Astrocyte (in vitro differentiated cells and primary cell): ENCODE measurements around the gene RAB11FIP5. TPM values are rescaled to one million over a fixed set of nuclear protein-coding genes. Genes with fewer than 3 reads are reported as not detected.

ENCODE experiments used
- DNase-seq: peaks from one replicate; pipeline ENCODE4 v3.0.0-alpha.2; 2010; ENCODE audit warnings: low read depth
- FAIRE-seq: peaks from 2 replicates; lab custom pipeline; 2011; peaks lifted over from hg19 to GRCh38; lab: Jason Lieb, UNC
- H2AFZ ChIP-seq: 2 replicates; pipeline ENCODE4 v1.6.0; 2012; ENCODE audit warnings: low read depth, low read length, inconsistent platforms
- H3K27ac ChIP-seq: 2 replicates; pipeline ENCODE4 v1.5.1; 2011; ENCODE audit warnings: low read depth, low read length, inconsistent platforms
- H3K27me3 ChIP-seq: 2 replicates; pipeline ENCODE4 v1.6.0; 2011; ENCODE audit warnings: low read length, inconsistent platforms; ENCODE audit not compliant: insufficient read depth
- H3K36me3 ChIP-seq: 2 replicates; pipeline ENCODE4 v1.5.1; 2011; ENCODE audit warnings: low read length, inconsistent platforms; ENCODE audit not compliant: insufficient read depth
- H3K4me1 ChIP-seq: 2 replicates; pipeline ENCODE4 v1.5.1; 2011; ENCODE audit warnings: low read length, inconsistent platforms; ENCODE audit not compliant: insufficient read depth
- H3K4me2 ChIP-seq: 2 replicates; pipeline ENCODE4 v1.6.0; 2012; ENCODE audit warnings: low read length, inconsistent platforms
- H3K4me3 ChIP-seq: 2 replicates; pipeline ENCODE4 v1.5.1; 2011; ENCODE audit warnings: low read depth, mild to moderate bottlenecking, low read length, inconsistent platforms; ENCODE audit not compliant: insufficient read depth
- H3K79me2 ChIP-seq: 2 replicates; pipeline ENCODE4 v1.6.0; 2012; ENCODE audit warnings: mild to moderate bottlenecking, low read length, inconsistent platforms; ENCODE audit not compliant: insufficient read depth
- H3K9ac ChIP-seq: 2 replicates; pipeline ENCODE4 v1.6.0; 2012; ENCODE audit warnings: mild to moderate bottlenecking, low read length, inconsistent platforms
- H3K9me3 ChIP-seq: 2 replicates; pipeline ENCODE4 v1.5.1; 2012; ENCODE audit warnings: low read depth, mild to moderate bottlenecking, low read length, inconsistent platforms; ENCODE audit not compliant: insufficient read depth
- H4K20me1 ChIP-seq: 2 replicates; pipeline ENCODE4 v1.6.0; 2012; ENCODE audit warnings: low read length, inconsistent platforms; ENCODE audit not compliant: insufficient read depth
- H3K27ac Mint-ChIP-seq: one replicate; pipeline ENCODE4 v1.8.0; 2021; ENCODE audit warnings: mild to moderate bottlenecking, mixed read lengths; ENCODE audit not compliant: unreplicated experiment
- H3K27me3 Mint-ChIP-seq: one replicate; pipeline ENCODE4 v1.8.0; 2021; ENCODE audit warnings: low read depth, mixed read lengths; ENCODE audit not compliant: unreplicated experiment
- H3K36me3 Mint-ChIP-seq: one replicate; pipeline ENCODE4 v1.8.0; 2021; ENCODE audit warnings: low read depth, mixed read lengths; ENCODE audit not compliant: unreplicated experiment
- H3K4me1 Mint-ChIP-seq: one replicate; pipeline ENCODE4 v1.8.0; 2021; ENCODE audit warnings: low read depth, mixed read lengths; ENCODE audit not compliant: unreplicated experiment
- H3K4me3 Mint-ChIP-seq: one replicate; pipeline ENCODE4 v1.8.0; 2021; ENCODE audit warnings: mild to moderate bottlenecking, moderate library complexity, mixed read lengths; ENCODE audit not compliant: unreplicated experiment
- H3K9me3 Mint-ChIP-seq: one replicate; pipeline ENCODE4 v1.8.0; 2021; ENCODE audit warnings: mild to moderate bottlenecking, mixed read lengths; ENCODE audit not compliant: unreplicated experiment
- EZH2 ChIP-seq: IDR thresholded peaks from 2 replicates; pipeline ENCODE4 v1.6.1; 2012; ENCODE audit warnings: mild to moderate bottlenecking, low read length, inconsistent platforms; ENCODE audit not compliant: insufficient read depth
- total RNA-seq: library from RNA; stranded (reverse); gene quantifications from 2 replicates; pipeline ENCODE4 v1.2.1, GENCODE V29; 2021
- TF ChIP-seq, protein P1 (sequence below): IDR thresholded peaks from 2 replicates; pipeline ENCODE4 v1.5.1; 2011; ENCODE audit warnings: low read depth, mild to moderate bottlenecking, inconsistent platforms, low read length, moderate library complexity; ENCODE audit not compliant: insufficient read depth

The RAB11FIP5 gene
- total RNA-seq, 1 donor from 2014 or later = 56.0 TPM

DNA sequence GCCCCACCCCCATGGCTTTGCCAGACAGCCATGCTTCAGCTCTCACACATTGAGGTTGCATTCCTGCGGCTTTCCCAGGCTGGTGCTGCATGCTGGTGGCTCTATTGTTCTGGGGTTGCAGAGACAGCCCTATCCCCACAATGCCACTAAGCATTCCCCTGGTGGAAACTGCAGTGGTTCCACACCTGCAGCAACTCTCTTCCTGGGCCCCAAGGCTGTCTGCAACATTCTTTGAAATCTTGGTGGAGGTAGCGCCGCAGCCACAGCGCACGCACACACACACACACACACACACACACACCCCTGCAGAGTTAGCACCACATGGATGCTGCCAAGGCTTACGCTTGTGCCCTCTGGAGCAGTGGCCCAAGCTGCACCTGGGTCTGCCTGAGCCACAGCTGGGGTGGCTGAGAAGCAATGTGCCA is 62.6 kb downstream of the RAB11FIP5 start:
- H4K20me1 ChIP-seq = peaks cover 6% of the 10 kb centered on the region
- H3K9me3 Mint-ChIP-seq = no peaks in the 10 kb centered on the region
- H2AFZ ChIP-seq = no peak overlapping the region
- H3K9me3 ChIP-seq = no peaks in the 10 kb centered on the region
- H3K4me3 ChIP-seq = no peak overlapping the region
- no peak overlapping the region for H3K9ac ChIP-seq
- no peak for FAIRE-seq
- peaks cover 24% of the 10 kb centered on the region for H3K4me1 Mint-ChIP-seq
- H3K27ac ChIP-seq = no peak overlapping the region
- H3K79me2 ChIP-seq = peaks cover 3% of the 10 kb centered on the region
- peak overlapping the region; percentile 73 for H3K27ac Mint-ChIP-seq
- no peaks in the 10 kb centered on the region for H3K36me3 ChIP-seq
- TF ChIP-seq, protein P1, sequence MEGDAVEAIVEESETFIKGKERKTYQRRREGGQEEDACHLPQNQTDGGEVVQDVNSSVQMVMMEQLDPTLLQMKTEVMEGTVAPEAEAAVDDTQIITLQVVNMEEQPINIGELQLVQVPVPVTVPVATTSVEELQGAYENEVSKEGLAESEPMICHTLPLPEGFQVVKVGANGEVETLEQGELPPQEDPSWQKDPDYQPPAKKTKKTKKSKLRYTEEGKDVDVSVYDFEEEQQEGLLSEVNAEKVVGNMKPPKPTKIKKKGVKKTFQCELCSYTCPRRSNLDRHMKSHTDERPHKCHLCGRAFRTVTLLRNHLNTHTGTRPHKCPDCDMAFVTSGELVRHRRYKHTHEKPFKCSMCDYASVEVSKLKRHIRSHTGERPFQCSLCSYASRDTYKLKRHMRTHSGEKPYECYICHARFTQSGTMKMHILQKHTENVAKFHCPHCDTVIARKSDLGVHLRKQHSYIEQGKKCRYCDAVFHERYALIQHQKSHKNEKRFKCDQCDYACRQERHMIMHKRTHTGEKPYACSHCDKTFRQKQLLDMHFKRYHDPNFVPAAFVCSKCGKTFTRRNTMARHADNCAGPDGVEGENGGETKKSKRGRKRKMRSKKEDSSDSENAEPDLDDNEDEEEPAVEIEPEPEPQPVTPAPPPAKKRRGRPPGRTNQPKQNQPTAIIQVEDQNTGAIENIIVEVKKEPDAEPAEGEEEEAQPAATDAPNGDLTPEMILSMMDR = no peak
- TF ChIP-seq EZH2 = no peak
- peaks cover 17% of the 10 kb centered on the region for H3K36me3 Mint-ChIP-seq
- peak; percentile 69 for DNase-seq
- H3K4me1 ChIP-seq = peaks cover 23% of the 10 kb centered on the region
- no peaks in the 10 kb centered on the region for H3K27me3 ChIP-seq
- H3K27me3 Mint-ChIP-seq = no peaks in the 10 kb centered on the region
- peak overlapping the region; percentile 45 for H3K4me2 ChIP-seq
- no peak overlapping the region for H3K4me3 Mint-ChIP-seq

DNA sequence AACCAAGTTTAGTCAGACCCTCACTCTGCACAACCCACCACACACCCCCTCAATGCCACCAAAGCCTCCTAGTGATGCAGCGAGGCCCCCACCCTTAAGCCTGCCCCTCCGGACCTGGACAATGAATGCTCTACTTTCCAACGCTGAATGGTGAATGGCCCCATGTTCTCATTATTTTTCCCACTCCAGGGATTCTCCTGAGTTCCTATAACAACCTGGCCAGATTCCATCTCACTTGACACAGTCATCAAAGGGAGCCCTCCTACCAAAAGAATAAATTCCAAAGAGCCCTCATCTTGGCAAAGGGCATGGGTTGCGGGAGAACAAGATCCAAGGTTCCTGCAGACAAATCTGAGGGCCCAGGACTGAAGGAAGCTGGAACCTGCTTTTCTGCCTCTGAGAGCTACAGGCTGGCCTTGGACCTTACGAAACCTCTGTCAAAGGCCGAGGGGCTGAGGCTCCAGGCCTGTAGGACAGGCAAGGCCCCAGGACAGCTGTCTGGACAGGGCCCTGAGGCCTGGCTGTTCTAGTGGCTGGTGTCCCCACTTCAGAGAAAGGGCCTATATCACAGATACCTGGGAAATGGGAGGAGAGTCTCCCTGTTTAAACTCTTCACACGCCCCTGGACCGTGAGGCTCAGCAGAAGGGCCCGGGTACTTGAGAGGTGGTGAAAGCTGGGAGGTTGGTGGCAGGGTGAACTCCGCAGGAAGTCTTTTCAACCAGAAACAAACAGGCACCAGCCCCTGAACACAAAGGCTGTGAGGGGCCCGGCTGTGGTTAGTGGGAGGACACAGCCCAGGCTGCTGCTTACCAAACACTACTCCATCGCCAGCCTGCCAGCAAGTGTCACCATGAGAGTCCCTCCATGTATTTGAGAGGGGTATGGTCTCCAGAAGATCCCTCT is 68.6 kb downstream of the RAB11FIP5 start:
- H3K27ac Mint-ChIP-seq = no peak overlapping the region
- H3K27me3 Mint-ChIP-seq = no peaks in the 10 kb centered on the region
- Histone ChIP-seq H3K27me3 (no peaks in the 10 kb centered on the region), H3K9ac (no peak overlapping the region), H3K9me3 (no peaks in the 10 kb centered on the region), H4K20me1 (peaks cover 4% of the 10 kb centered on the region), H3K4me2 (no peak overlapping the region), H2AFZ (no peak overlapping the region), H3K4me1 (no peaks in the 10 kb centered on the region), H3K4me3 (no peak overlapping the region), H3K79me2 (peaks cover 6% of the 10 kb centered on the region), H3K36me3 (no peaks in the 10 kb centered on the region), H3K27ac (no peak overlapping the region)
- TF ChIP-seq EZH2 = no peak
- TF ChIP-seq, protein P1 = no peak
- no peaks in the 10 kb centered on the region for H3K9me3 Mint-ChIP-seq
- DNase-seq = peak; percentile 21
- H3K4me3 Mint-ChIP-seq = no peak overlapping the region
- peaks cover 5% of the 10 kb centered on the region for H3K36me3 Mint-ChIP-seq
- peaks cover 5% of the 10 kb centered on the region for H3K4me1 Mint-ChIP-seq
- FAIRE-seq = no peak

DNA sequence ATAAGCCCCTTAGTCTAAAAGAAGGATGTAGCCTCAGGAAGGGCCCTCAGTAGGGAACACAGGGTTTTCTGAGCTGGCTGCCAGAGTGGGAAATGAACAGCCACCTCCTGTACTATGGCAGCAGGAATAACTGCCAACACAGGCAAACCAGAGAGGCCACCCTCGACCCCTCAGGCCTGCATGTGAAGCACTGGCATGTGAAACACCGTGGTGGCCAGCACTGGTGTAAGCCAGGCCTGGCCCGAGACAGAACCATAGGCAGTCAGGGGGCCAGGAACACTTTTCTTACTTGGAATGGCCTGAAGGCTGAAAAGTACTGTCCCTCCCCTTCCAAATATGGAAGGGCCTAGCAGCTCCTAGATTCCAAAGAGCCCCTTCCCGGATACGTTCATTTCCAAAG is 69.5 kb downstream of the RAB11FIP5 start:
- H4K20me1 ChIP-seq = peaks cover 4% of the 10 kb centered on the region
- H3K9me3 Mint-ChIP-seq = no peaks in the 10 kb centered on the region
- H3K9me3 ChIP-seq = no peaks in the 10 kb centered on the region
- H3K4me1 ChIP-seq = no peaks in the 10 kb centered on the region
- H3K27ac Mint-ChIP-seq = no peak overlapping the region
- no peak overlapping the region for H3K4me3 Mint-ChIP-seq
- H3K9ac ChIP-seq = no peak overlapping the region
- peaks cover 6% of the 10 kb centered on the region for H3K79me2 ChIP-seq
- no peak overlapping the region for H2AFZ ChIP-seq
- H3K27me3 Mint-ChIP-seq = no peaks in the 10 kb centered on the region
- no peak overlapping the region for H3K27ac ChIP-seq
- FAIRE-seq = no peak
- peaks cover 3% of the 10 kb centered on the region for H3K4me1 Mint-ChIP-seq
- no peak overlapping the region for H3K4me2 ChIP-seq
- peaks cover 3% of the 10 kb centered on the region for H3K36me3 Mint-ChIP-seq
- H3K27me3 ChIP-seq = no peaks in the 10 kb centered on the region
- TF ChIP-seq, protein P1 = no peak
- TF ChIP-seq EZH2 = no peak
- no peak overlapping the region for H3K4me3 ChIP-seq
- H3K36me3 ChIP-seq = no peaks in the 10 kb centered on the region
- no peak for DNase-seq
